Gastrocnemius medialis (tissue), 4 donors: Measurements from ENCODE around the gene ZNF341. TPM values are rescaled to one million over a fixed set of nuclear protein-coding genes. Genes with fewer than 3 reads are reported as not detected.

ENCODE experiments used
- ATAC-seq, 2 donors: fragments of 150-250 bp; one replicate each; pipeline ENCODE4 v1.9.1; 2016
- DNase-seq, 2 donors: peaks; one replicate each; pipeline ENCODE4 v3.0.0-alpha.2; 2019
- H3K27ac ChIP-seq, 4 donors: fragments of 200-600 bp; sonication (generic); 1 replicate in 1 of 4; 2 replicates in 3 of 4; pipeline ENCODE4 v1.5.1; 2016 to 2018; ENCODE audit warnings: mild to moderate bottlenecking in 2 of 4, moderate library complexity in 1 of 4
- H3K27me3 ChIP-seq, 3 donors: fragments of 200-600 bp; sonication (generic) in 2 of 3; 1 replicate in 1 of 3; 2 replicates in 2 of 3; pipeline versions ENCODE4 v1.5.1 to v1.6.0; 2016 to 2019; ENCODE audit warnings: mild to moderate bottlenecking in 1 of 3, moderate library complexity in 1 of 3
- H3K36me3 ChIP-seq, 2 donors: fragments of 200-600 bp; sonication (generic) in 1 of 2; one replicate each; pipeline ENCODE4 v1.5.1; 2017 to 2018
- H3K4me1 ChIP-seq, 2 donors: fragments of 200-600 bp; sonication (generic) in 1 of 2; one replicate each; pipeline ENCODE4 v1.5.1; 2016 to 2017; ENCODE audit warnings: mild to moderate bottlenecking in 2 of 2
- H3K4me3 ChIP-seq, 4 donors: fragments of 200-600 bp; sonication (generic) in 3 of 4; 1 replicate in 1 of 4; 2 replicates in 3 of 4; pipeline ENCODE4 v1.5.1; 2016 to 2019; ENCODE audit warnings: mild to moderate bottlenecking in 2 of 4
- H3K9me3 ChIP-seq, 3 donors: fragments of 200-600 bp; sonication (generic) in 2 of 3; 1 replicate in 1 of 3; 2 replicates in 2 of 3; pipeline ENCODE4 v1.5.1; 2016 to 2019
- CTCF ChIP-seq, 5 experiments: fragments of 450-650 bp in 3 of 5; fragments of 200-600 bp in 2 of 5; sonication (generic) in 2 of 5; IDR thresholded peaks in 4 of 5; conservative IDR thresholded peaks in 1 of 5; 1 replicate in 4 of 5; 2 replicates in 1 of 5; pipeline ENCODE4 v1.5.1; 2016 to 2019; ENCODE audit warnings: antibody characterized with exemption in 5 of 5, mild to moderate bottlenecking in 3 of 5, moderate library complexity in 3 of 5
- POLR2A ChIP-seq, 2 donors: fragments of 450-650 bp; IDR thresholded peaks; one replicate each; pipeline ENCODE4 v1.6.1; 2017; ENCODE audit warnings: antibody characterized with exemption in 2 of 2, mild to moderate bottlenecking in 2 of 2, moderate library complexity in 2 of 2
- in situ Hi-C, 4 donors: fragments of 200-750 bp; cut with MboI; loops; one replicate each; pipeline versions ENCODE4 v1.15.0 to v1.8.0; 2017; ENCODE audit warnings: low sequenced_read_pairs in 4 of 4
- intact Hi-C: fragments of 100-400 bp; cut with DNase I; formaldehyde crosslinking; loops from one replicate; pipeline ENCODE4 v1.15.1; 2023; ENCODE audit warnings: low total_unique reads
- total RNA-seq, 4 donors: library from RNA; depleted of rRNA; stranded (reverse); fragments of >200 nt; gene quantifications; one replicate each; pipeline versions ENCODE4 v1.1.0 to v1.2.3, GENCODE V29; 2016

Gene ZNF341
- total RNA-seq, 4 donors from 2014 or later = 1.8 to 4.6 (median 2.6) TPM

GRCh38 chr20:33793011-33793931 is 61.5 kb downstream of the ZNF341 start:
- H3K9me3 ChIP-seq = no peaks in the 10 kb centered on the region
- ATAC-seq (peak; percentile 73 to 79), DNase-seq (peak; percentile 57 to 63)
- intact Hi-C loops (loop anchor here (2.0 to 5.0 kb wide), 3 partner anchors 69 to 274 kb away; no protein-coding TSS in a partner anchor), in situ Hi-C loops (no loop called here)
- peak overlapping the region in 1 of 4 donors; percentile 9 for H3K4me3 ChIP-seq
- TF ChIP-seq POLR2A (IDR thresholded peaks at IDR 0.05) (no peak), CTCF (IDR thresholded peaks at IDR 0.05 in 4 of 5, conservative IDR thresholded peaks at IDR 0.05 in 1 of 5) (no peak)
- peak overlapping the region; percentile 59 to 76 (median 62) for H3K27ac ChIP-seq
- no peaks in the 10 kb centered on the region for H3K36me3 ChIP-seq
- no peaks in the 10 kb centered on the region for H3K27me3 ChIP-seq
- H3K4me1 ChIP-seq = peaks cover 13 to 29% of the 10 kb centered on the region in 2 donors

DNA sequence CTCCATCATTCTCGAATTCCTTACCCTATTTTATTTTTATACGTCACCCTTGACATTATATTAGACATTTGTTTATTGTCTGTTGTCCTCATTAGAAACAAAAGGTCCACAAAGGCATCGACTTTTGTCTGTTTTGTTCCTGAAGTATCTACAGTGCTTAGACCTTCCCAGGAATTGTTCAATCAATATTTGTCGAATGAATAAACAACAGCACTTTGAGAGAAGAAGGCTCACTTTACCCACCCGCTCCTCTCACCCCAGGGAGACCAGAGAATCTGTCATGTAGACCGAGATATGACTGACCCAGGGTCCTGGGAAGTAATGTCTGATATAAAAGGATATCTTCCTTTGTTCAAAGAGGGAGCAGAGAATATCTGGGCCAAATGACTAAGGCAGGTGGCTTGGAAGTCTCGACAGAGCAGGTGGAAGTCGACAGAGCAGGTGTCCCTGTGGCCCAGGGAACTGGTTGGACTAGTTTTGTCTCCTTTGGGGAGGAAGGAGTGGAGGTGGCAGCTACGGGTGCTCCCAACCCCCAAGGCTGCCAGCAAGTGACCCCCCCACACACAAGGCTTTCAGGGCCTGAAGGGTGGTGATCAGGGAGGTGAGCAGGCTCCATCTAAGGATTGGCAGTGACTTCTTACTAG is 64.6 kb downstream of the ZNF341 start:
- ATAC-seq (no peak), DNase-seq (no peak)
- Histone ChIP-seq H3K9me3 (no peaks in the 10 kb centered on the region), H3K4me3 (no peak overlapping the region), H3K27me3 (no peaks in the 10 kb centered on the region), H3K4me1 (peaks cover 11 to 13% of the 10 kb centered on the region in 2 donors), H3K27ac (no peak overlapping the region), H3K36me3 (no peaks in the 10 kb centered on the region)
- in situ Hi-C loops (no loop called here), intact Hi-C loops (no loop called here)
- TF ChIP-seq POLR2A (IDR thresholded peaks at IDR 0.05) (no peak), CTCF (IDR thresholded peaks at IDR 0.05 in 4 of 5, conservative IDR thresholded peaks at IDR 0.05 in 1 of 5) (no peak)

DNA sequence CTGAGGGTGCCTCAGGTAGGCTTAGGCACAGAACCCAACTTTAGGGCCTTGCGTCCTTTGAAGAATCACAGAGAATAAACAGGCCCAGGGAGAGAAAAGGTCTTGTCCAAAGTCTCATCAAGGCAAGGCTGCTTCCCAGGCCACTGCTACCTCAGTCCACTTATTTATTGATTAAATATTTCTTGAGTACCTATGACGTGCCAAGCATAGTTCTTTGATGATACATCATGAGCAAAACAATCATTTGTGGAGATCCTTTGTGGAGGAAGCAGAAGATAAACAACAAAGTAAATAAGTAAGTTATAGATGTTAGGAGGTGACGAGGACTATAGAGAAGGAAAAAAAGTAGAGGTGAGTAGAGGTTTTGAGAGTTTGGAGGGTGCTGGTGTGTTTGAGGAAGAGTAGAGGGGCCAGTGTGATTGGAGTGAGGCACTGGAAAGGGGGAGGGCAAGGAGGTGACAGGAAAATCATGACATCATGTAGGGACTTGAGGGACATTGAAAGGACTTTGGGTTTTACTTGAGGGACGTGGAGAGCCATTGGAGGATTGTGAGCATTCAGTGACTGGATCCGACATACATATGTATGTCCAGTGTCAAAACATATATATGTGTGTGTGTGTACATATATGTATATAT is 65.2 kb downstream of the ZNF341 start:
- intact Hi-C loops (no loop called here), in situ Hi-C loops (no loop called here)
- Histone ChIP-seq H3K4me1 (peaks cover 11 to 13% of the 10 kb centered on the region in 2 donors), H3K27me3 (no peaks in the 10 kb centered on the region), H3K36me3 (no peaks in the 10 kb centered on the region), H3K9me3 (no peaks in the 10 kb centered on the region), H3K4me3 (no peak overlapping the region), H3K27ac (no peak overlapping the region)
- no peak for DNase-seq
- ATAC-seq = no peak
- TF ChIP-seq CTCF (IDR thresholded peaks at IDR 0.05 in 4 of 5, conservative IDR thresholded peaks at IDR 0.05 in 1 of 5) (no peak), POLR2A (IDR thresholded peaks at IDR 0.05) (no peak)

DNA sequence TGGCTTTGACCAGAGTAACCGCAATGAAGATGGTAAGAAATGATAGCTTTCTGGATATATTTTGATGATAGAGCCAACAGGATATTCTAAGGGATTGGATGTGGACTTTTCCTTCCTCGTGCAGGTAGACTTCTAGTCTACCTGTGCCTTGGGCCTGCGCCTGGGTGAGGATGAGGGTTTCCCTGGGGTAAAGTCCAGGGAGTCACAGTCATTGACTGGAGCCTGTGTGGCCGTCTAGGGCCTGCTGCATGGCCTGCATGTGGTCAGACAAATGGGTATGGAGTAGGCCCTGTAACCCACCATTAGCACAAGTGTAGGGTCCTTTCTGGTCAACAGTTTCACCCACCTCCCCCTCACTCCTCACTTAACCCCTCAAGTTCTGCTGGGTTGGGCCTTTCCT is 66.6 kb downstream of the ZNF341 start:
- ATAC-seq (no peak), DNase-seq (no peak)
- no peak for TF ChIP-seq POLR2A (IDR thresholded peaks at IDR 0.05)
- no peak for TF ChIP-seq CTCF (IDR thresholded peaks at IDR 0.05 in 4 of 5, conservative IDR thresholded peaks at IDR 0.05 in 1 of 5)
- no peaks in the 10 kb centered on the region for H3K27me3 ChIP-seq
- no peak overlapping the region for H3K4me3 ChIP-seq
- peaks cover 3 to 4% of the 10 kb centered on the region in 2 donors for H3K4me1 ChIP-seq
- H3K27ac ChIP-seq = no peak overlapping the region
- in situ Hi-C loops = no loop called here
- no peaks in the 10 kb centered on the region for H3K9me3 ChIP-seq
- no peaks in the 10 kb centered on the region for H3K36me3 ChIP-seq
- intact Hi-C loops = no loop called here
